ENCODE results near the gene PCNT. TPM values are rescaled to one million over a fixed set of nuclear protein-coding genes. Genes with fewer than 3 reads are reported as not detected.
A peak's percentile ranks its signal among the peaks of the same experiment; 100 is the strongest.

PCNT gene
- total and polyA plus RNA-seq, 2 of the 8 experiments (the other 6 are each of a cell fraction or from before 2014, with no cell fraction given), result 9.9 to 45.1 TPM

DNA sequence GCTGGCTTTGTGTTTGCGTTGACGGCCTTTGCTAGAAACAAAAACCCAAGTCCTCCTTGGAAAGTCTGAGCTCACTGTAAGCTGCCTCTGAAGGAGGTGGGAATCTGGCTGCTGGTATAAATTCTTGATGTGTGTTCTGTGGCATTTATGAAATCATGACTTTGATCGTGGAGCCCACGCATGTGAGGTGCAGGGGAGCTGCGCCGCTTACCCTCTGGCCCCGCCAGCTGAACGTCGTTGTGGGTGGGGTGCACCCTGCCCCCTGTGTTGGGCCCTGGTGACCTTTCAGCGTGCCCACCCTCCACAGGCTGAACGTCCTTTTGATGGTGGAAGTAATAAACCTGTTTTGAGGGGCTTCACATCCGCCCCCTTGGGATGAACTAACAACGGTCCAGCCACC, 113.6 kb downstream of the PCNT start:
- H4K8ac ChIP-seq (ENCODE audit: extremely low read depth, insufficient read depth, low read length), result peak overlapping the region; percentile 38; the same call in 1 of the 2 replicates
- no peak overlapping the region for H3K4me2 ChIP-seq (ENCODE audit: insufficient read depth in 1 of 2, low read depth in 2 of 2, low read length in 2 of 2)
- H3K4me3 ChIP-seq (ENCODE audit: extremely low read depth in 1 of 4, insufficient read depth in 2 of 4, low read depth in 3 of 4, low read length in 4 of 4), result no peak overlapping the region
- no peak overlapping the region for H3K18ac ChIP-seq (ENCODE audit: extremely low read depth, low read length)
- H3K36me3 ChIP-seq (ENCODE audit: control insufficient read depth in 2 of 4, insufficient read depth in 4 of 4, low read length in 3 of 4), result peaks cover 16 to 51% (median 36%) of the 10 kb centered on the region in 4 experiments
- DNase-seq (ENCODE audit: low read depth in 1 of 2, low spot score in 2 of 2), result no peak
- H3K14ac ChIP-seq (ENCODE audit: insufficient read length), result no peak overlapping the region
- ChIA-PET CTCF (ENCODE audit: partially characterized antibody) (interaction anchor here (1.0 to 1.7 kb wide), 2 partner anchors 20 to 38 kb away, joined by 3 read pairs; no protein-coding TSS in a partner anchor), POLR2A (ENCODE audit: partially characterized antibody) (interaction anchor here (0.9 to 1.4 kb wide), 2 partner anchors 12 to 19 kb away, joined by 3 read pairs; no protein-coding TSS in a partner anchor)
- no peak overlapping the region for H2BK120ac ChIP-seq (replicated peaks; ENCODE audit: low read depth, low read length)
- H4K20me1 ChIP-seq (replicated peaks in 1 of 2; ENCODE audit: control insufficient read depth in 1 of 2, insufficient read depth in 2 of 2, low read length in 2 of 2), result peaks cover 2 to 3% of the 10 kb centered on the region in 2 experiments
- no peak overlapping the region for H4K5ac ChIP-seq (ENCODE audit: insufficient read length, low read depth, low read length)
- no peaks in the 10 kb centered on the region for H3K9me3 ChIP-seq (ENCODE audit: insufficient read depth in 2 of 2, low read depth in 1 of 2, low read length in 1 of 2)
- H3K56ac ChIP-seq (replicated peaks; ENCODE audit: insufficient read length, low read depth, low read length), result no peak overlapping the region
- no peak for FAIRE-seq
- 87% methylated on average over 13 of the region's 13 CpGs; no CpG with 5 or more reads in 1 of the 2 experiments for WGBS, 2 experiments (ENCODE audit: extremely low coverage in 1 of 2, insufficient coverage in 1 of 2, insufficient read length in 1 of 2, insufficient replicate concordance in 2 of 2, low coverage in 1 of 2, low lambda C conversion rate in 2 of 2, missing lambda C conversion rate in 1 of 2)
- no peak overlapping the region for H2BK12ac ChIP-seq (ENCODE audit: low read depth, low read length)
- H2BK15ac ChIP-seq (ENCODE audit: low read length), result no peak overlapping the region
- no peak overlapping the region for H3K27ac ChIP-seq (ENCODE audit: low read depth, low read length)
- H3K9ac ChIP-seq (replicated peaks in 1 of 4; ENCODE audit: extremely low read depth in 1 of 4, low read depth in 3 of 4, low read length in 3 of 4), result no peak overlapping the region
- no peaks in the 10 kb centered on the region for H3K27me3 ChIP-seq (replicated peaks in 1 of 4; ENCODE audit: control insufficient read depth in 3 of 4, extremely low read depth in 1 of 4, insufficient read depth in 3 of 4, low read length in 3 of 4)
- H3K23me2 ChIP-seq (ENCODE audit: low read depth, low read length), result no peaks in the 10 kb centered on the region
- H2AFZ ChIP-seq (ENCODE audit: low read length), result no peak overlapping the region
- H3K4me1 ChIP-seq (replicated peaks in 1 of 4; ENCODE audit: control insufficient read depth in 3 of 4, insufficient read depth in 4 of 4, low read length in 3 of 4), result no peaks in the 10 kb centered on the region; a peak in 1 of 7 replicates
- peaks cover 2% of the 10 kb centered on the region; the same call in 1 of the 2 replicates for H3K79me1 ChIP-seq (ENCODE audit: low read depth, low read length)
- no peak for TF ChIP-seq SAP30 (IDR thresholded peaks at IDR 0.05; ENCODE audit: insufficient read depth, insufficient replicate concordance, low read length)
- H3K4ac ChIP-seq (replicated peaks; ENCODE audit: insufficient read length, low read depth, low read length), result no peak overlapping the region
- no peaks in the 10 kb centered on the region for H3K79me2 ChIP-seq (ENCODE audit: control insufficient read depth in 1 of 2, insufficient read depth in 2 of 2, low read length in 2 of 2)
- no peak overlapping the region for H3K23ac ChIP-seq (ENCODE audit: insufficient read length)
- no peak overlapping the region for H2BK20ac ChIP-seq (ENCODE audit: low read length)
- no peak overlapping the region for H4K91ac ChIP-seq (replicated peaks; ENCODE audit: insufficient read length, low read length)
- no peak overlapping the region; the same call in 1 of the 2 replicates for H2BK5ac ChIP-seq (ENCODE audit: low read depth, low read length)
- H2AK5ac ChIP-seq (ENCODE audit: low read depth, low read length), result no peak overlapping the region
